ENCODE data around the gene HOXC9. TPM values are rescaled to one million over a fixed set of nuclear protein-coding genes. Genes with fewer than 3 reads are reported as not detected.
A peak's percentile ranks its signal among the peaks of the same experiment; 100 is the strongest.

The HOXC9 gene
- total RNA-seq, 4 donors from 2014 or later, result 13.6 to 37.7 (median 26.3) TPM

GRCh38 chr12:54001283-54002187 is 1.6 kb downstream of the HOXC9 start:
- intact Hi-C loops (cut with DNase I; ENCODE audit: low total_unique reads), result no loop called here

GRCh38 chr12:54002278-54002914 is 2.4 kb downstream of the HOXC9 start:
- peak in 1 of 2 donors; percentile 53 for DNase-seq
- TF ChIP-seq POLR2A (IDR thresholded peaks at IDR 0.05) (no peak), CTCF (IDR thresholded peaks at IDR 0.05 in 4 of 5, conservative IDR thresholded peaks at IDR 0.05 in 1 of 5) (no peak)
- no peaks in the 10 kb centered on the region for H3K36me3 ChIP-seq
- intact Hi-C loops (cut with DNase I; ENCODE audit: low total_unique reads) (no loop called here), in situ Hi-C loops (cut with MboI; ENCODE audit: low sequenced_read_pairs in 4 of 4) (loop anchor here in 2 of 4 donors (25.0 kb wide), 1 partner anchor 360 kb away; the partner anchor contains the start of gene GPR84 (in 2 of the 2))
- no peak for ATAC-seq
- H3K4me3 ChIP-seq, result peak overlapping the region; percentile 64 to 88 (median 80)
- peaks cover 0 to 4% (median 0%) of the 10 kb centered on the region in 3 donors for H3K27me3 ChIP-seq
- H3K4me1 ChIP-seq, result peaks cover 34 to 51% of the 10 kb centered on the region in 2 donors
- peak overlapping the region; percentile 94 to 100 (median 98) for H3K27ac ChIP-seq
- H3K9me3 ChIP-seq, result no peaks in the 10 kb centered on the region

More at GRCh38 chr12:54001283-54002187, 1.6 kb downstream of the HOXC9 start:
- H3K4me3 ChIP-seq, result peak overlapping the region; percentile 64 to 88 (median 80)
- DNase-seq, result peak in 1 of 2 donors; percentile 31
- H3K36me3 ChIP-seq, result no peaks in the 10 kb centered on the region
- H3K27me3 ChIP-seq, result peaks cover 0 to 4% (median 0%) of the 10 kb centered on the region in 3 donors
- no peaks in the 10 kb centered on the region for H3K9me3 ChIP-seq
- ATAC-seq, result no peak
- H3K27ac ChIP-seq, result peak overlapping the region; percentile 94 to 100 (median 98)
- no peak for TF ChIP-seq POLR2A (IDR thresholded peaks at IDR 0.05)
- no peak for TF ChIP-seq CTCF (IDR thresholded peaks at IDR 0.05 in 4 of 5, conservative IDR thresholded peaks at IDR 0.05 in 1 of 5)
- H3K4me1 ChIP-seq, result peaks cover 28 to 44% of the 10 kb centered on the region in 2 donors
- in situ Hi-C loops (cut with MboI; ENCODE audit: low sequenced_read_pairs in 4 of 4), result loop anchor here in 2 of 4 donors (25.0 kb wide), 1 partner anchor 361 kb away; the partner anchor contains the start of gene GPR84 (in 2 of the 2)

- H3K4me1 ChIP-seq, result peaks cover 37 to 53% of the 10 kb centered on the region in 2 donors
- no peak for TF ChIP-seq POLR2A (IDR thresholded peaks at IDR 0.05)
- no peak for TF ChIP-seq CTCF (IDR thresholded peaks at IDR 0.05 in 4 of 5, conservative IDR thresholded peaks at IDR 0.05 in 1 of 5)
- ATAC-seq (peak; percentile 5 to 13), DNase-seq (peak in 1 of 2 donors; percentile 55)
- in situ Hi-C loops (cut with MboI; ENCODE audit: low sequenced_read_pairs in 4 of 4), result loop anchor here in 2 of 4 donors (25.0 kb wide), 1 partner anchor 359 kb away; the partner anchor contains the start of gene GPR84 (in 2 of the 2)
- H3K36me3 ChIP-seq, result no peaks in the 10 kb centered on the region
- H3K4me3 ChIP-seq, result peak overlapping the region; percentile 64 to 88 (median 80)
- peaks cover 0 to 4% (median 0%) of the 10 kb centered on the region in 3 donors for H3K27me3 ChIP-seq
- H3K9me3 ChIP-seq, result no peaks in the 10 kb centered on the region
- peak overlapping the region; percentile 94 to 100 (median 98) for H3K27ac ChIP-seq
- intact Hi-C loops (cut with DNase I; ENCODE audit: low total_unique reads), result no loop called here
Measured at GRCh38 chr12:54002915-54003389, 3.0 kb downstream of the HOXC9 start.

GRCh38 chr12:54003625-54004024 is 3.7 kb downstream of the HOXC9 start:
- peak overlapping the region; percentile 94 to 100 (median 98) for H3K27ac ChIP-seq
- intact Hi-C loops (cut with DNase I; ENCODE audit: low total_unique reads), result no loop called here
- H3K36me3 ChIP-seq, result no peaks in the 10 kb centered on the region
- ATAC-seq (no peak), DNase-seq (no peak)
- peaks cover 0 to 4% (median 0%) of the 10 kb centered on the region in 3 donors for H3K27me3 ChIP-seq
- H3K9me3 ChIP-seq, result no peaks in the 10 kb centered on the region
- in situ Hi-C loops (cut with MboI; ENCODE audit: low sequenced_read_pairs in 4 of 4), result loop anchor here in 2 of 4 donors (25.0 kb wide), 1 partner anchor 359 kb away; the partner anchor contains the start of gene GPR84 (in 2 of the 2)
- TF ChIP-seq CTCF (IDR thresholded peaks at IDR 0.05 in 4 of 5, conservative IDR thresholded peaks at IDR 0.05 in 1 of 5) (no peak), POLR2A (IDR thresholded peaks at IDR 0.05) (no peak)
- H3K4me1 ChIP-seq, result peaks cover 35 to 55% of the 10 kb centered on the region in 2 donors
- peak overlapping the region; percentile 64 to 88 (median 80) for H3K4me3 ChIP-seq
